HepG2 (cell line): ENCODE measurements around the gene NEDD1. TPM values are rescaled to one million over a fixed set of nuclear protein-coding genes. Genes with fewer than 3 reads are reported as not detected.

ENCODE experiments used
- ATAC-seq: fragments of 200-7000 bp; cut with Tn5 transposase; 3 replicates; pipeline ENCODE4 v1.9.1; 2020; ENCODE audit warnings: mild to moderate bottlenecking, moderate library complexity
- BruUV-seq: library from RNA; stranded (reverse); fragments of 400-500 nt; replicated peaks from 2 replicates; lab custom pipeline; 2021; lab: Mats Ljungman, UMichigan
- CTCF ChIA-PET: fragments of 300-600 bp; formaldehyde crosslinking; extraction: SDS; loops from one replicate; lab custom pipeline; 2021; ENCODE audit warnings: low total read pairs, inconsistent platforms, low intra/inter-chr PET ratio; lab: Yijun Ruan, JAX
- POLR2A ChIA-PET: fragments of 350-600 bp; sonication (Branson Sonifier 250); formaldehyde crosslinking; loops from one replicate; lab custom pipeline; 2020; ENCODE audit warnings: antibody characterized with exemption, inconsistent platforms; lab: Yijun Ruan, JAX
- DNase-seq: peaks from one replicate; pipeline ENCODE4 v3.0.0-alpha.2; 2015; ENCODE audit warnings: low spot score
- FAIRE-seq: peaks from 3 replicates; lab custom pipeline; 2011; peaks lifted over from hg19 to GRCh38; lab: Jason Lieb, UNC
- H2AFZ ChIP-seq: one replicate; pipeline ENCODE4 v1.6.1; 2011; ENCODE audit warnings: low read length, inconsistent platforms
- H3K27ac ChIP-seq: fragments of 300-600 bp; 3 replicates; pipeline ENCODE4 v1.8.0; 2011; ENCODE audit warnings: mixed run types, mild to moderate bottlenecking, mixed read lengths, low read length, inconsistent platforms; ENCODE audit not compliant: insufficient read depth; ENCODE audit errors: extremely low read length
- H3K27me3 ChIP-seq, 2 experiments: fragments of 200-600 bp in 1 of 2; 2 replicates in 1 of 2; 3 replicates in 1 of 2; pipeline versions ENCODE4 v1.6.0 to v1.8.0; 2011; ENCODE audit warnings: low read length in 2 of 2, mild to moderate bottlenecking in 2 of 2, moderate library complexity in 2 of 2, inconsistent platforms in 1 of 2; ENCODE audit not compliant: insufficient read depth in 2 of 2, control insufficient read depth in 1 of 2
- H3K36me3 ChIP-seq, 2 experiments: fragments of 200-600 bp in 1 of 2; replicated peaks in 1 of 2; 2 replicates in 1 of 2; 3 replicates in 1 of 2; pipeline versions ENCODE4 v1.5.1 to v1.8.0; 2011; ENCODE audit warnings: low read length in 2 of 2, inconsistent platforms in 1 of 2; ENCODE audit not compliant: insufficient read depth in 2 of 2, control insufficient read depth in 1 of 2
- H3K4me1 ChIP-seq: 2 replicates; pipeline ENCODE4 v1.5.1; 2012; ENCODE audit warnings: low read length, inconsistent platforms; ENCODE audit not compliant: insufficient read depth
- H3K4me2 ChIP-seq: 2 replicates; pipeline ENCODE4 v1.6.0; 2011; ENCODE audit warnings: low read depth, low read length, inconsistent platforms
- H3K4me3 ChIP-seq, 3 experiments: fragments of 200-600 bp in 1 of 3; sonication (generic), shearing (Covaris generic) in 1 of 3; replicated peaks in 1 of 3; 2 replicates each; pipeline ENCODE4 v1.5.1; 2011 to 2016; ENCODE audit warnings: low read length in 3 of 3, inconsistent platforms in 2 of 3, low read depth in 2 of 3, mild to moderate bottlenecking in 2 of 3, control low read depth in 1 of 3, mixed read lengths in 1 of 3; ENCODE audit not compliant: insufficient read depth in 1 of 3
- H3K79me2 ChIP-seq: one replicate; pipeline ENCODE4 v1.6.1; 2011; ENCODE audit warnings: low read length, inconsistent platforms; ENCODE audit not compliant: insufficient read depth
- H3K9ac ChIP-seq: 2 replicates; pipeline ENCODE4 v1.6.0; 2011; ENCODE audit warnings: mild to moderate bottlenecking, low read depth, low read length, inconsistent platforms; ENCODE audit not compliant: insufficient read depth
- H3K9me3 ChIP-seq: 2 replicates; pipeline ENCODE4 v1.5.1; 2012; ENCODE audit warnings: mild to moderate bottlenecking, low read length
- H4K20me1 ChIP-seq: 2 replicates; pipeline ENCODE4 v1.6.0; 2011; ENCODE audit warnings: inconsistent platforms, mild to moderate bottlenecking, low read length, moderate library complexity; ENCODE audit not compliant: insufficient read depth
- NFYB ChIP-seq: sonication (generic); formaldehyde crosslinking; IDR thresholded peaks from 2 replicates; pipeline ENCODE4 v1.4.0; 2020; ENCODE audit warnings: missing genetic modification reagents
- ZBTB42 ChIP-seq: sonication (generic); formaldehyde crosslinking; IDR thresholded peaks from 2 replicates; pipeline ENCODE4 v1.5.0; 2020; ENCODE audit warnings: mild to moderate bottlenecking, missing genetic modification reagents
- ZSCAN29 ChIP-seq: sonication (generic); formaldehyde crosslinking; conservative IDR thresholded peaks from 2 replicates; pipeline ENCODE4 v1.4.0; 2020; ENCODE audit warnings: mild to moderate bottlenecking, missing genetic modification reagents
- WGBS: methylation state at CpG from one replicate; pipeline ENCODE4 v1.1.6; 2017; ENCODE audit warnings: low lambda C conversion rate; 5-methylcytosine and 5-hydroxymethylcytosine counted together
- in situ Hi-C: cut with HindIII; loops from 2 replicates; pipeline ENCODE4 v1.10.0; 2017; ENCODE audit warnings: low pct_unique_long_range_greater_than_20kb; ENCODE audit not compliant: extremely low pct_ligation_motif_present
- intact Hi-C: fragments of 100-400 bp; cut with micrococcal nuclease; formaldehyde crosslinking; loops from one replicate; pipeline ENCODE4 v1.10.0; 2022; ENCODE audit not compliant: unreplicated experiment
- polyA plus RNA-seq, 8 experiments: library from polyadenylated mRNA; depleted of rRNA in 3 of 8; stranded (reverse) in 7 of 8; unstranded in 1 of 8; fragments of >200 nt; fragmentation: Illumina TruSeq in 4 of 8; extraction: Trizol in 4 of 8; gene quantifications; 2 replicates each; pipeline versions ENCODE4 v1.2.1 to v1.2.3, GENCODE V29; 2011 to 2016; ENCODE audit warnings: low read depth in 4 of 8, missing spikeins in 1 of 8, mixed read lengths in 1 of 8; ENCODE audit not compliant: insufficient read depth in 1 of 8
- total RNA-seq, 5 experiments: library from RNA; depleted of rRNA; stranded (reverse); fragments of >200 nt; fragmentation: Illumina TruSeq; extraction: Trizol; gene quantifications; 2 replicates each; pipeline ENCODE4 v1.2.3, GENCODE V29; 2016; ENCODE audit warnings: low read depth in 1 of 5

Gene NEDD1
- total and polyA plus RNA-seq, 2 of the 13 experiments (the other 11 are each of a cell fraction or from before 2014, with no cell fraction given): 11.2 to 21.5 TPM

DNA sequence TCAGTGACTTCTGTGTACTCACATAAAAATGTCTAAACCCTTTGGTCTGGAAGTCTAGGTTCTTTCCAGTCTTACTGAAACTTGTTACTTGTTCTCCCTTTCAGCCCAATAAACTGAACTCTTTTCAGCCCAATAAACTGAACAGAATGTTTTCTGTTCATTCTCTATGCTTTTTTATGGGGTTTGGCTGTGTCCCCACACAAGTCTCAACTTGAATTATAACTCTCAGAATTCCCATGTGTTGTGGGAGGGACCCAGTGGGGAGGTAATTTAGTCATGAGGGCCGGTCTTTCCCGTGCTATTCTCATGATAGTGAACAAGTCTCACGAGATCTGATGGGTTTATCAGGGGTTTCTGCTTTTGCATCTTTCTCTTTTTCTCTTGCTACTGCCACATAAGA lies 15.0 kb upstream of the NEDD1 start:
- Histone ChIP-seq H3K27me3 (peaks cover 0 to 5% of the 10 kb centered on the region in 2 experiments; a peak in 1 of 5 replicates), H3K9ac (no peak overlapping the region), H3K79me2 (no peaks in the 10 kb centered on the region), H3K4me1 (no peaks in the 10 kb centered on the region), H3K9me3 (no peaks in the 10 kb centered on the region), H3K36me3 (no peaks in the 10 kb centered on the region), H3K4me3 (no peak overlapping the region), H2AFZ (no peak overlapping the region), H4K20me1 (no peaks in the 10 kb centered on the region), H3K4me2 (no peak overlapping the region), H3K27ac (no peak overlapping the region)
- CTCF ChIA-PET: no interaction called here
- BruUV-seq: no TSS peak
- FAIRE-seq (no peak), ATAC-seq (no peak), DNase-seq (no peak)
- intact Hi-C loops: no loop called here
- WGBS: 0% methylated on average over 3 of the region's 3 CpGs
- in situ Hi-C loops: no loop called here
- no peak for TF ChIP-seq ZBTB42
- POLR2A ChIA-PET: no interaction called here

DNA sequence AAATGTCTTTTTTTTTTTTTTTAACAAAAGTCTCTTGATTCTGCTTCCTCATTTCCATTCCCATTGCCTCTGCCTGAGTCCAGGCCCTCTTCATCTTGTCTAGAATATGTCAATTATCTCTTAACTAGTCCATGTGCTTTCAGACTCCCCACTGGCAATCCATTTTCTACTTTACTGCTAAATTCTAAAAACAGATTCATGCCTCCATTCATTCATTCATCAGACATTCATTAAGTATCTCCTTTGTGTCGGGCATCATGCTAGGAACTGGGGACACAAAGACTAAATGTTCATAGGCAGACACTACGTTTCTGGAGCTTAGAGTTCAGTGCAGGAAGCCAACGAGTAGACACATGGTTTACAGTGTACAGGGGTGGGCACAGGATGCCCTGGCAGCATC lies 9.6 kb upstream of the NEDD1 start:
- in situ Hi-C loops (no loop called here), intact Hi-C loops (no loop called here)
- H3K9me3 ChIP-seq: no peaks in the 10 kb centered on the region
- TF ChIP-seq ZSCAN29 (CRISPR knock-in tag) (no peak), NFYB (no peak)
- FAIRE-seq: no peak
- H3K4me1 ChIP-seq: no peaks in the 10 kb centered on the region
- CTCF ChIA-PET: no interaction called here
- no peak overlapping the region for H2AFZ ChIP-seq
- no peak overlapping the region for H3K9ac ChIP-seq
- no peak overlapping the region for H3K4me3 ChIP-seq
- BruUV-seq: no TSS peak
- H3K36me3 ChIP-seq: no peaks in the 10 kb centered on the region
- H4K20me1 ChIP-seq: no peaks in the 10 kb centered on the region
- POLR2A ChIA-PET: no interaction called here
- ATAC-seq: no peak
- H3K27ac ChIP-seq: no peak overlapping the region
- 0% methylated on average over 3 of the region's 3 CpGs for WGBS
- DNase-seq: no peak
- peaks cover 0 to 12% of the 10 kb centered on the region in 2 experiments; a peak in 2 of 5 replicates for H3K27me3 ChIP-seq
- no peaks in the 10 kb centered on the region for H3K79me2 ChIP-seq
- H3K4me2 ChIP-seq: no peak overlapping the region
